ENCODE measurements around the gene VPS45.

DNA sequence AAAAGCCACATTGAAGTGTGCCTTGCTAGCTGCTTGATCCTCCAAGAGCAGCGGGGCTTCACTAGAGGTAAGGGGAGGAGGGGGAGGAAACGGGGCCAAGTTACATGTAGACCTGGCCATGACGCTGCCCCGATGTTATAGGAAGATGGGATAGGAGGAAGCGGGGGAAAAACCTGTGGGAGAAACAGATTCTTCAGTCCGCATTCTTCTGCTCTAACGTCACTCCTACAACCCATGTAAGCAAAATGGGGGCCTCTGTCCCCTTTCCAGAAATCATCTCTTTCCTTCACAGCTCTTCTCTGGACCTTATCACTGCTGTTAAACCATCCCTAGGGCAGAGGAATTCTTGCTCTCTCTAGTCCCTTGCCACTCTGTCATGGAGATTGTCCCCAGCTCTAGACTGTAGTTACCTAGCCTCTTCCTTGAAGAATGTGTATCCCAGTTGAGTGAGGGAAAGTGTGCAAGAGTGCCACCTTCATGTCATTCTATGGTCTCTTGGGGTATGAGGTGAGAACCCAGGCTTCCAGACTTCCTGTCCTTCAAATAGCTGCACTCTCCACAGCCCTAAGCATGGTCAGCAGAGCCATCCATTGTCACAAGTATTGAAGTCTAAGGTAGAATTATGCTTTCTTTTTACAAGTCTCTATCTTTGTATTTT is 93.5 kb downstream of the VPS45 start:
- TF ChIP-seq, protein P1, sequence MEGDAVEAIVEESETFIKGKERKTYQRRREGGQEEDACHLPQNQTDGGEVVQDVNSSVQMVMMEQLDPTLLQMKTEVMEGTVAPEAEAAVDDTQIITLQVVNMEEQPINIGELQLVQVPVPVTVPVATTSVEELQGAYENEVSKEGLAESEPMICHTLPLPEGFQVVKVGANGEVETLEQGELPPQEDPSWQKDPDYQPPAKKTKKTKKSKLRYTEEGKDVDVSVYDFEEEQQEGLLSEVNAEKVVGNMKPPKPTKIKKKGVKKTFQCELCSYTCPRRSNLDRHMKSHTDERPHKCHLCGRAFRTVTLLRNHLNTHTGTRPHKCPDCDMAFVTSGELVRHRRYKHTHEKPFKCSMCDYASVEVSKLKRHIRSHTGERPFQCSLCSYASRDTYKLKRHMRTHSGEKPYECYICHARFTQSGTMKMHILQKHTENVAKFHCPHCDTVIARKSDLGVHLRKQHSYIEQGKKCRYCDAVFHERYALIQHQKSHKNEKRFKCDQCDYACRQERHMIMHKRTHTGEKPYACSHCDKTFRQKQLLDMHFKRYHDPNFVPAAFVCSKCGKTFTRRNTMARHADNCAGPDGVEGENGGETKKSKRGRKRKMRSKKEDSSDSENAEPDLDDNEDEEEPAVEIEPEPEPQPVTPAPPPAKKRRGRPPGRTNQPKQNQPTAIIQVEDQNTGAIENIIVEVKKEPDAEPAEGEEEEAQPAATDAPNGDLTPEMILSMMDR (IDR thresholded peaks at IDR 0.05): no peak
- TF ChIP-seq POLR2A (IDR thresholded peaks at IDR 0.05): no peak

Measured in lower leg skin (tissue), 3 donors.